GM12878 (cell line): ENCODE results near the gene HSF4. TPM values are rescaled to one million over a fixed set of nuclear protein-coding genes. Genes with fewer than 3 reads are reported as not detected.

Experiments
- ATAC-seq: fragments of 200-7000 bp; cut with Tn5 transposase; 3 replicates; pipeline ENCODE4 v1.9.1; 2020; ENCODE audit warnings: mild to moderate bottlenecking, moderate library complexity
- BruUV-seq: library from RNA; stranded (reverse); fragments of 400-500 nt; replicated peaks from 2 replicates; lab custom pipeline; 2021; lab: Mats Ljungman, UMichigan
- CTCF ChIA-PET: fragments of 300-600 bp; sonication (Branson Sonifier 250); formaldehyde crosslinking; extraction: SDS; loops from one replicate; lab custom pipeline; 2021; ENCODE audit warnings: inconsistent platforms; lab: Yijun Ruan, JAX
- POLR2A ChIA-PET: fragments of 350-600 bp; formaldehyde crosslinking; extraction: SDS; loops from one replicate; lab custom pipeline; 2021; ENCODE audit warnings: inconsistent platforms; lab: Charles Lee
- RAD21 ChIA-PET: fragments of 300-600 bp; sonication (Branson Sonifier 250); formaldehyde crosslinking; loops from one replicate; lab custom pipeline; 2023; ENCODE audit warnings: antibody characterized with exemption; ENCODE audit not compliant: unreplicated experiment; lab: Charles Lee
- SMC1A ChIA-PET: fragments of 300-600 bp; sonication (Branson Sonifier 250); formaldehyde crosslinking; loops from one replicate; lab custom pipeline; 2023; ENCODE audit not compliant: unreplicated experiment, uncharacterized antibody; lab: Charles Lee
- DNase-seq: peaks from one replicate; pipeline ENCODE4 v3.0.0-alpha.2; 2011; ENCODE audit warnings: low read depth, low spot score
- FAIRE-seq: peaks from 3 replicates; lab custom pipeline; 2011; peaks lifted over from hg19 to GRCh38; lab: Jason Lieb, UNC
- H2AFZ ChIP-seq: 2 replicates; pipeline ENCODE4 v1.6.0; 2011; ENCODE audit warnings: low read depth, low read length, control low read depth; ENCODE audit not compliant: control insufficient read depth
- H3K27ac ChIP-seq: 2 replicates; pipeline ENCODE4 v1.5.1; 2011; ENCODE audit warnings: control low read depth; ENCODE audit not compliant: control insufficient read depth, insufficient read depth
- H3K27me3 ChIP-seq, 2 experiments: replicated peaks in 1 of 2; 2 replicates each; pipeline versions ENCODE4 v1.6.0 to v1.6.1; 2011; ENCODE audit warnings: low read length in 1 of 2; ENCODE audit not compliant: control insufficient read depth in 2 of 2, insufficient read depth in 2 of 2
- H3K36me3 ChIP-seq, 2 experiments: 2 replicates each; pipeline ENCODE4 v1.5.1; 2011; ENCODE audit warnings: low read length in 1 of 2; ENCODE audit not compliant: control insufficient read depth in 2 of 2, insufficient read depth in 2 of 2
- H3K4me1 ChIP-seq: 2 replicates; pipeline ENCODE4 v1.6.1; 2011; ENCODE audit warnings: mild to moderate bottlenecking, low read length, moderate library complexity, mixed read lengths; ENCODE audit not compliant: control insufficient read depth, insufficient read depth
- H3K4me2 ChIP-seq: 2 replicates; pipeline ENCODE4 v1.6.0; 2011; ENCODE audit warnings: control low read depth; ENCODE audit not compliant: control insufficient read depth, insufficient read depth
- H3K4me3 ChIP-seq: fragments of 200-600 bp; sonication (generic); 2 replicates; pipeline ENCODE4 v1.5.1; 2016
- H3K79me2 ChIP-seq: 2 replicates; pipeline ENCODE4 v1.6.0; 2011; ENCODE audit warnings: low read length; ENCODE audit not compliant: control insufficient read depth, insufficient read depth
- H3K9ac ChIP-seq: 2 replicates; pipeline ENCODE4 v1.8.0; 2011; ENCODE audit warnings: low read length, control low read depth, mixed read lengths; ENCODE audit not compliant: control insufficient read depth, insufficient read depth
- H3K9me3 ChIP-seq: replicated peaks from 3 replicates; pipeline ENCODE4 v1.5.1; 2011; ENCODE audit warnings: mild to moderate bottlenecking, low read length; ENCODE audit not compliant: control insufficient read depth, insufficient read depth
- H4K20me1 ChIP-seq: 2 replicates; pipeline ENCODE4 v1.6.0; 2011; ENCODE audit not compliant: control insufficient read depth, insufficient read depth
- BMI1 ChIP-seq: fragments of 450-650 bp; IDR thresholded peaks from 2 replicates; pipeline ENCODE4 v1.6.1; 2016; ENCODE audit warnings: mild to moderate bottlenecking, moderate library complexity, borderline replicate concordance
- CHD4 ChIP-seq: fragments of 200-600 bp; sonication (generic); IDR thresholded peaks from 2 replicates; pipeline ENCODE4 v1.6.1; 2016; ENCODE audit warnings: mild to moderate bottlenecking
- NR2F1 ChIP-seq: fragments of 450-650 bp; conservative IDR thresholded peaks from 2 replicates; pipeline ENCODE4 v1.6.1; 2017; ENCODE audit warnings: mild to moderate bottlenecking
- PRDM15 ChIP-seq: fragments of 450-650 bp; formaldehyde crosslinking; IDR thresholded peaks from 2 replicates; pipeline ENCODE4 v1.4.0; 2020; ENCODE audit warnings: mild to moderate bottlenecking, moderate library complexity
- WGBS: methylation state at CpG from one replicate; pipeline ENCODE4 v1.1.6; 2016; ENCODE audit warnings: low lambda C conversion rate; ENCODE audit not compliant: insufficient replicate concordance, insufficient coverage; ENCODE audit errors: missing lambda C conversion rate; 5-methylcytosine and 5-hydroxymethylcytosine counted together
- in situ Hi-C: fragments of 300-500 bp; cut with MboI; formaldehyde crosslinking; loops from 9 replicates; pipeline ENCODE4 v1.14.3; 2018; ENCODE audit warnings: mixed read lengths
- intact Hi-C: fragments of 100-400 bp; cut with micrococcal nuclease; formaldehyde crosslinking; loops from one replicate; pipeline ENCODE4 v1.14.2; 2022; ENCODE audit not compliant: unreplicated experiment
- polyA plus RNA-seq, 11 experiments: library from polyadenylated mRNA; depleted of rRNA in 4 of 11; unstranded in 6 of 11; stranded (reverse) in 5 of 11; fragments of >200 nt; fragmentation: Nextera tagmentation in 4 of 11; fragmentation: Illumina TruSeq in 1 of 11; extraction: Ambion mirVana in 4 of 11; extraction: Trizol in 1 of 11; gene quantifications; 1 replicate in 1 of 11; 2 replicates in 10 of 11; pipeline versions ENCODE4 v1.2.1 to v1.2.3, GENCODE V29; 2011 to 2016; ENCODE audit warnings: inconsistent platforms in 2 of 11, missing spikeins in 2 of 11, low read depth in 1 of 11
- total RNA-seq, 4 experiments: library from RNA; depleted of rRNA in 3 of 4; stranded (reverse); fragments of >200 nt in 3 of 4; fragmentation: Illumina TruSeq in 1 of 4; extraction: Trizol in 1 of 4; gene quantifications; 2 replicates each; pipeline versions ENCODE4 v1.2.1 to v1.2.3, GENCODE V29; 2013 to 2021

HSF4 gene
- total and polyA plus RNA-seq, 10 of the 15 experiments (the other 5 are each of a cell fraction or from before 2014, with no cell fraction given) = 0.31 to 9.9 (median 2.6) TPM; not detected in 1

- ChIA-PET POLR2A (no interaction called here), CTCF (interaction anchor here (1.0 to 2.9 kb wide), 6 partner anchors 14 to 161 kb away, joined by 4 to 12 read pairs (median 4); no protein-coding TSS in a partner anchor), RAD21 (interaction anchor here (0.6 kb wide), 1 partner anchor 159 kb away, joined by 3 read pairs; no protein-coding TSS in a partner anchor), SMC1A (interaction anchor here (0.7 to 2.1 kb wide), 4 partner anchors 8 to 97 kb away, joined by 3 to 8 read pairs (median 3); no protein-coding TSS in a partner anchor)
- no peak overlapping the region for H3K9ac ChIP-seq
- H3K27me3 ChIP-seq = no peaks in the 10 kb centered on the region
- H3K27ac ChIP-seq = no peak overlapping the region
- intact Hi-C loops (no loop called here), in situ Hi-C loops (no loop called here)
- H2AFZ ChIP-seq = no peak overlapping the region
- DNase-seq = no peak
- no peak for FAIRE-seq
- no peaks in the 10 kb centered on the region for H3K9me3 ChIP-seq
- peaks cover 13% of the 10 kb centered on the region for H3K79me2 ChIP-seq
- H3K4me2 ChIP-seq = no peak overlapping the region
- no peaks in the 10 kb centered on the region for H4K20me1 ChIP-seq
- 86% methylated on average over 7 of the region's 7 CpGs for WGBS
- no peak for ATAC-seq
- H3K4me3 ChIP-seq = no peak overlapping the region
- BruUV-seq = no TSS peak
- peaks cover 3% of the 10 kb centered on the region; the same call in 1 of the 2 replicates for H3K4me1 ChIP-seq
- H3K36me3 ChIP-seq = no peaks in the 10 kb centered on the region; a peak in 2 of 4 replicates
- TF ChIP-seq CHD4 = no peak
- no peak for TF ChIP-seq PRDM15
- TF ChIP-seq NR2F1 = no peak
- no peak for TF ChIP-seq BMI1
Measured at GRCh38 chr16:67115639-67116038, 48.9 kb upstream of the HSF4 start.
